Naive thymus-derived CD8-positive, alpha-beta T cell (primary cell): ENCODE measurements around the gene CSNK2B. TPM values are rescaled to one million over a fixed set of nuclear protein-coding genes. Genes with fewer than 3 reads are reported as not detected.
"Not testable (repeated sequence)": the region's sequence is repeated elsewhere in the genome, so short reads cannot be mapped to it uniquely, and the experiment has no call there.

Experiments
- ATAC-seq, 2 donors: fragments of 150-1000 bp; cut with Tn5 transposase in 1 of 2; sonication (Bioruptor Pico), chemical (Tn5 transposase) in 1 of 2; 1 replicate in 1 of 2; 2 replicates in 1 of 2; pipeline ENCODE4 v1.10.0; 2021; ENCODE audit warnings: mild to moderate bottlenecking in 2 of 2, moderate library complexity in 2 of 2
- POLR2A ChIA-PET: fragments of 350-600 bp; sonication (Branson Sonifier 250); formaldehyde crosslinking; loops from one replicate; lab custom pipeline; 2021; ENCODE audit warnings: antibody characterized with exemption; lab: Charles Lee
- DNase-seq, 10 donors: peaks; one replicate each; pipeline versions ENCODE4 v3.0.0 to v3.0.0-alpha.2; 2020 to 2022
- H3K27ac Mint-ChIP-seq, 10 donors: one replicate each; pipeline ENCODE4 v1.8.0; 2020 to 2022; ENCODE audit warnings: mild to moderate bottlenecking in 10 of 10, mixed read lengths in 10 of 10, moderate library complexity in 4 of 10, inconsistent platforms in 1 of 10
- H3K27me3 Mint-ChIP-seq, 5 donors: one replicate each; pipeline ENCODE4 v1.8.0; 2021 to 2022; ENCODE audit warnings: mixed read lengths in 5 of 5
- H3K36me3 Mint-ChIP-seq, 3 donors: one replicate each; pipeline ENCODE4 v1.8.0; 2020 to 2022; ENCODE audit warnings: mixed read lengths in 3 of 3, mild to moderate bottlenecking in 2 of 3, inconsistent platforms in 1 of 3
- H3K4me1 Mint-ChIP-seq, 4 donors: one replicate each; pipeline ENCODE4 v1.8.0; 2021 to 2022; ENCODE audit warnings: mixed read lengths in 4 of 4
- H3K4me3 Mint-ChIP-seq, 10 donors: one replicate each; pipeline ENCODE4 v1.8.0; 2020 to 2022; ENCODE audit warnings: mild to moderate bottlenecking in 10 of 10, mixed read lengths in 10 of 10, moderate library complexity in 6 of 10, inconsistent platforms in 1 of 10
- H3K9me3 Mint-ChIP-seq, 9 donors: one replicate each; pipeline ENCODE4 v1.8.0; 2020 to 2022; ENCODE audit warnings: mixed read lengths in 9 of 9, mild to moderate bottlenecking in 3 of 9, inconsistent platforms in 1 of 9, moderate library complexity in 1 of 9
- polyA plus RNA-seq, 3 donors: library from polyadenylated mRNA; unstranded; fragments of 300-500 nt; fragmentation: Illumina TruSeq; gene quantifications; one replicate each; pipeline ENCODE4 v1.2.3, GENCODE V29; 2021
- total RNA-seq, 8 experiments: library from RNA in 2 of 8; stranded (reverse) in 2 of 8; gene quantifications; one replicate each; pipeline ENCODE4 v1.2.3 and lab custom pipeline; 2021 to 2026

CSNK2B gene
- total and polyA plus RNA-seq, 5 experiments from 2014 or later = 131 to 230 (median 214) TPM

- Mint-ChIP-seq H3K4me1 (peaks cover 9 to 16% (median 11%) of the 10 kb centered on the region in 4 donors), H3K27ac (no peak overlapping the region), H3K9me3 (no peaks in the 10 kb centered on the region), H3K4me3 (no peak overlapping the region), H3K27me3 (no peaks in the 10 kb centered on the region), H3K36me3 (peaks cover 0 to 87% (median 0%) of the 10 kb centered on the region in 3 donors)
- POLR2A ChIA-PET = interaction anchor here (0.5 to 0.7 kb wide), 3 partner anchors 20 to 112 kb away, joined by 3 to 7 read pairs (median 3); no protein-coding TSS in a partner anchor
- no peak for ATAC-seq
- no peak for DNase-seq
Observed at GRCh38 chr6:31693535-31693934, 27.7 kb downstream of the CSNK2B start.

DNA sequence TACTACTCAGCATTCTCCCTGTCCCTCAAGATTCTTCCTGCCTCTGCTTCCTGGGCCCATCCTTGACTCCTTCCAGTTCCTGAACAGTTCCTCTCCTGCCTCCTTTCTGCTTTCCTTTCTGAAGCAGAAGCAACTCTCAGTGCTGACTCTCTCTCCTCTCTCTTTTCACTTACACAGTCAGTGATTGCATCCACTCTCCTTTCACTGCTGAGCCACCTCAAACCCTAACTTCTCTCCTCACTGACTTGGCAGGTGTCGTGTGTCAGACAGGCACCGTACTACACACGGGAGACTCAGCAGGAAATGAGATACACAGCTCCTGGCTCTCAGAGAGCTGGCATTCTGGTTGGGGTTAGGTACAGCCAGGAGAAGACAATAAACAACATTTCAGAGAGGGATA, 31.7 kb downstream of the CSNK2B start:
- Mint-ChIP-seq H3K27me3 (no peaks in the 10 kb centered on the region), H3K27ac (peak overlapping the region in 9 of 10 donors; percentile 7 to 59 (median 40)), H3K9me3 (no peaks in the 10 kb centered on the region), H3K4me1 (peaks cover 20 to 44% (median 31%) of the 10 kb centered on the region in 4 donors), H3K4me3 (no peak overlapping the region), H3K36me3 (peaks cover 0 to 78% (median 3%) of the 10 kb centered on the region in 3 donors)
- ATAC-seq = no peak
- POLR2A ChIA-PET = interaction anchor here (0.7 kb wide), 1 partner anchor 164 kb away, joined by 3 read pairs; no protein-coding TSS in a partner anchor
- DNase-seq = no peak

- ATAC-seq (no peak), DNase-seq (no peak)
- POLR2A ChIA-PET = interaction anchor here (0.8 kb wide), 1 partner anchor 9 kb away, joined by 3 read pairs; no protein-coding TSS in a partner anchor
- H3K27me3 Mint-ChIP-seq = no peaks in the 10 kb centered on the region
- no peaks in the 10 kb centered on the region for H3K9me3 Mint-ChIP-seq
- H3K27ac Mint-ChIP-seq = peak overlapping the region in 7 of 10 donors; percentile 10 to 99 (median 70)
- H3K4me3 Mint-ChIP-seq = peak overlapping the region; percentile 28 to 100 (median 97)
- H3K36me3 Mint-ChIP-seq = peaks cover 0 to 48% (median 3%) of the 10 kb centered on the region in 3 donors
- peaks cover 24 to 50% (median 40%) of the 10 kb centered on the region in 4 donors for H3K4me1 Mint-ChIP-seq
Observed at GRCh38 chr6:31700740-31701401, 35.0 kb downstream of the CSNK2B start.

- peaks cover 24 to 50% (median 40%) of the 10 kb centered on the region in 4 donors for H3K4me1 Mint-ChIP-seq
- no peaks in the 10 kb centered on the region for H3K9me3 Mint-ChIP-seq
- peaks cover 0 to 38% (median 3%) of the 10 kb centered on the region in 3 donors for H3K36me3 Mint-ChIP-seq
- POLR2A ChIA-PET = interaction anchor here (1.2 to 2.4 kb wide), 8 partner anchors 28 to 270 kb away, joined by 3 to 22 read pairs (median 10); partner anchors contain the start of genes BAG6, CSNK2B, DDAH2 and DXO
- H3K4me3 Mint-ChIP-seq = peak overlapping the region; percentile 95 to 100 (median 98)
- DNase-seq (no peak), ATAC-seq (no peak)
- H3K27me3 Mint-ChIP-seq = no peaks in the 10 kb centered on the region
- H3K27ac Mint-ChIP-seq = peak overlapping the region; percentile 91 to 99 (median 96)
Observed at GRCh38 chr6:31701666-31702404, 36.0 kb downstream of the CSNK2B start.

GRCh38 chr6:31702405-31702818, 36.5 kb downstream of the CSNK2B start:
- Mint-ChIP-seq H3K27me3 (no peaks in the 10 kb centered on the region), H3K36me3 (peaks cover 0 to 32% (median 3%) of the 10 kb centered on the region in 3 donors), H3K4me1 (peaks cover 21 to 48% (median 38%) of the 10 kb centered on the region in 4 donors), H3K27ac (peak overlapping the region; percentile 91 to 99 (median 96)), H3K4me3 (peak overlapping the region; percentile 95 to 100 (median 98)), H3K9me3 (no peaks in the 10 kb centered on the region)
- POLR2A ChIA-PET = interaction anchor here (0.6 to 2.4 kb wide), 17 partner anchors 12 to 426 kb away, joined by 3 to 22 read pairs (median 7); partner anchors contain the start of genes ATF6B, BAG6, CSNK2B and DDAH2
- DNase-seq (no peak), ATAC-seq (peak; percentile 1 to 4)

GRCh38 chr6:31702819-31703716, 37.2 kb downstream of the CSNK2B start, which contains the start of gene ABHD16A:
TSS of gene ABHD16A (minus strand) at chr6:31703324. CDS start at chr6:31703281, 43 bp downstream.
- Mint-ChIP-seq H3K27me3 (no peaks in the 10 kb centered on the region), H3K27ac (peak within 1 kb of the TSS; percentile 91 to 99 (median 96)), H3K36me3 (peaks cover 0 to 26% (median 3%) of the 10 kb centered on the region in 3 donors), H3K4me1 (peaks cover 16 to 42% (median 32%) of the 10 kb centered on the region in 4 donors), H3K9me3 (no peaks in the 10 kb centered on the region), H3K4me3 (peak within 1 kb of the TSS; percentile 95 to 100 (median 98))
- POLR2A ChIA-PET = interaction anchor here (0.5 to 2.4 kb wide), 36 partner anchors 9 to 1269 kb away, joined by 3 to 22 read pairs (median 4); partner anchors contain the start of genes ATF6B, BAG6, C6orf47 and CSNK2B
- peak; percentile 93 to 94 for ATAC-seq
- DNase-seq = peak; percentile 93 to 99 (median 96)

DNA sequence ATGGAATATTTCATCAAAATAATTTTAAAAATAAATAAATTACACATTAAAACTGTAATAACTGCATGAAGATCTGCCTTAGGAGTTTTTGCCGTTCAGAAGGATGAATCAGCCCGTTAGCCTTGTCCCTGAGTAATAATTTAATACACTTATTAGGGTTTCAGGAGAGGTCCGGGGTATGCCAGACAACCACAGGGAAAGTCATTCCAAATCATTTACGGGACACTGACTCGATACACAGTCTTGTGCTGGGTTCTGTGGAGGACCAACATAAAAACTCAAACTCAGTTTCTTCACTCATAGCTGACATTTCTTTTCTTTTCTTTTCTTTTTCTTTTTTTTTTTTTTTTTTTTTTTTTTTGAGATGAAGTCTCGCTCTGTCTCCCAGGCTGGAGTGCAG, 40.1 kb downstream of the CSNK2B start:
- Mint-ChIP-seq H3K9me3 (no peaks in the 10 kb centered on the region), H3K36me3 (peaks cover 0 to 3% (median 0%) of the 10 kb centered on the region in 3 donors), H3K4me3 (no peak overlapping the region), H3K27me3 (no peaks in the 10 kb centered on the region), H3K4me1 (peaks cover 16 to 32% (median 31%) of the 10 kb centered on the region in 4 donors), H3K27ac (no peak overlapping the region)
- ATAC-seq (no peak), DNase-seq (no peak)
- POLR2A ChIA-PET = no interaction called here

DNA sequence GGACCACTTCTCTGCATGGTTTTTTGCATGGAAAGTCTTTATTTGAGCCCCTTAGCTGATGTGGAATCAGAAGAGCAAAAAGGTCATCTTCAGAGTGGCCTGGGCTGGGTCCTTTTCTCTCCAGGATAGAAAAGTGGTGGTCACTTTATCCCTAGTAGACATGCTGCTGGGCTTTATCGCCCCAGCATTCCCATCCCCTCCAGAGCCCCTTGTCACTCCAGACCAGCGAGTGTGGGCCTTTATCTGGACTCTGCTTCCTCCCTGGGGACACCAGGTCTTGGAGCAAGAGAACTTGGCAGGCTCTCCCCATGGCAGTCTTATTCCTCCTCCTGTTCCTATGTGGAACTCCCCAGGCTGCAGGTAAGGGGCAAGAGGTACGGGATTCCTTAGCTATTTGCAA, 40.7 kb downstream of the CSNK2B start, which contains the start of gene LY6G6F:
Gene LY6G6F (plus strand): TSS at position 268 of the 400 bp plus-strand sequence. CDS start 41 bp downstream, at position 309.
- no peaks in the 10 kb centered on the region for H3K9me3 Mint-ChIP-seq
- H3K27ac Mint-ChIP-seq = peak within 1 kb of the TSS in 3 of 10 donors; percentile 40 to 65 (median 63)
- H3K27me3 Mint-ChIP-seq = no peaks in the 10 kb centered on the region
- no peak for DNase-seq
- H3K4me3 Mint-ChIP-seq = no peak within 1 kb of the TSS
- POLR2A ChIA-PET = no interaction called here
- H3K36me3 Mint-ChIP-seq = no peaks in the 10 kb centered on the region
- peaks cover 15 to 31% (median 29%) of the 10 kb centered on the region in 4 donors for H3K4me1 Mint-ChIP-seq
- no peak for ATAC-seq

DNA sequence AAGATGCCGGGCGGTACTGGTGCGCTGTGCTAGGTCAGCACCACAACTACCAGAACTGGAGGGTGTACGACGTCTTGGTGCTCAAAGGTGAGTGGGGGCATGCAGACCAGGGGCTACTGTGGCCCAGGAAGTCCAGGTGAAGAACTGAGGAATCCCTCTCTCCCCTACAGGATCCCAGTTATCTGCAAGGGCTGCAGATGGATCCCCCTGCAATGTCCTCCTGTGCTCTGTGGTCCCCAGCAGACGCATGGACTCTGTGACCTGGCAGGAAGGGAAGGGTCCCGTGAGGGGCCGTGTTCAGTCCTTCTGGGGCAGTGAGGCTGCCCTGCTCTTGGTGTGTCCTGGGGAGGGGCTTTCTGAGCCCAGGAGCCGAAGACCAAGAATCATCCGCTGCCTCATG, 41.8 kb downstream of the CSNK2B start:
- no peaks in the 10 kb centered on the region for H3K9me3 Mint-ChIP-seq
- H3K36me3 Mint-ChIP-seq = no peaks in the 10 kb centered on the region
- H3K4me1 Mint-ChIP-seq = peaks cover 15 to 25% (median 21%) of the 10 kb centered on the region in 4 donors
- no peak overlapping the region for H3K27ac Mint-ChIP-seq
- ATAC-seq = no peak
- no peak overlapping the region for H3K4me3 Mint-ChIP-seq
- POLR2A ChIA-PET = no interaction called here
- DNase-seq = no peak
- no peaks in the 10 kb centered on the region for H3K27me3 Mint-ChIP-seq

DNA sequence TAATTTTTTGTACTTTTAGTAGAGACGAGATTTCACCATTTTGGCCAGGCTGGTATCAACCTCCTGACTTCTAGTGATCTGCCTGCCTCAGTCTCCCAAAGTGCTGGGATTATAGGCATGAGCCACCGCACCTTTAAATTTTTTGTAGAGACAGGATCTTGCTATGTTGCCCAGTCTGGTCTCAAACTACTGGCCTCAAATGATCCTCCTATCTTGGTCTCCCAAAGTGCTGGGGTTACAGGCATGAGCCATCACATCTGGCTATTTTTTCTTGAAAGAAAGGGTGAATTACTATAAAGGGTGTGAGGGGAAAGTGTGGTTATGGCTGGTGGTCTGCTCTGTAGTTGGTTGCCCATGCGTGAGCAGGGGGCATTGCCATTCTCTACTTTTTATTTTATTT, 42.3 kb downstream of the CSNK2B start:
- H3K4me3 Mint-ChIP-seq = no peak overlapping the region
- H3K9me3 Mint-ChIP-seq = no peaks in the 10 kb centered on the region
- POLR2A ChIA-PET = no interaction called here
- no peaks in the 10 kb centered on the region for H3K27me3 Mint-ChIP-seq
- DNase-seq (no peak), ATAC-seq (no peak)
- no peaks in the 10 kb centered on the region for H3K36me3 Mint-ChIP-seq
- peaks cover 14 to 25% (median 21%) of the 10 kb centered on the region in 4 donors for H3K4me1 Mint-ChIP-seq
- H3K27ac Mint-ChIP-seq = no peak overlapping the region

GRCh38 chr6:31709157-31709556, 43.3 kb downstream of the CSNK2B start:
- DNase-seq, H3K4me3 Mint-ChIP-seq, POLR2A ChIA-PET, H3K27me3 Mint-ChIP-seq, H3K27ac Mint-ChIP-seq, H3K36me3 Mint-ChIP-seq, H3K9me3 Mint-ChIP-seq, ATAC-seq: not testable (repeated sequence)
- peaks cover 15 to 25% (median 21%) of the 10 kb centered on the region in 4 donors for H3K4me1 Mint-ChIP-seq
